SU-DHL-6 (cell line): ENCODE measurements around the gene GJA4.

Experiments used
- CTCF ChIP-seq: fragments of 200-600 bp; sonication (generic); IDR thresholded peaks from one replicate; pipeline ENCODE4 v1.5.1; 2017; ENCODE audit warnings: antibody characterized with exemption, mild to moderate bottlenecking, low read length, moderate library complexity; ENCODE audit not compliant: insufficient read depth, poor library complexity, severe bottlenecking
- EZH2phosphoT487 ChIP-seq: fragments of 200-600 bp; sonication (generic), shearing (Covaris generic); conservative IDR thresholded peaks from 2 replicates; pipeline ENCODE4 v1.6.1; 2018; ENCODE audit warnings: mild to moderate bottlenecking, antibody characterized with exemption, low read length, moderate library complexity, mixed read lengths

- TF ChIP-seq CTCF (no peak), EZH2phosphoT487 (no peak)
These were observed 31.0 kb upstream of the GJA4 start for GRCh38 chr1:34761776-34762307.
